GM10248 (cell line): ENCODE results near the gene PCSK5.

Source experiments
- CTCF ChIA-PET: fragments of 300-600 bp; sonication (Branson Sonifier 250); formaldehyde crosslinking; extraction: SDS; loops from one replicate; lab custom pipeline; 2021; ENCODE audit warnings: antibody characterized with exemption; lab: Yijun Ruan, JAX
- POLR2A ChIA-PET: fragments of 350-650 bp; sonication (Branson Sonifier 250); formaldehyde crosslinking; extraction: SDS; loops from one replicate; lab custom pipeline; 2020; ENCODE audit warnings: antibody characterized with exemption; lab: Yijun Ruan, JAX
- DNase-seq: peaks from one replicate; pipeline ENCODE4 v3.0.0; 2012; ENCODE audit errors: extremely low spot score
- CTCF ChIP-seq: IDR thresholded peaks from 2 replicates; pipeline ENCODE4 v1.5.1; 2012; ENCODE audit warnings: mild to moderate bottlenecking, low read depth; ENCODE audit errors: extremely low read depth, missing control alignments, control extremely low read depth

PCSK5 gene

GRCh38 chr9:76405868-76406267 lies 515.4 kb downstream of the PCSK5 start:
- POLR2A ChIA-PET = no interaction called here
- no peak for TF ChIP-seq CTCF
- no peak for DNase-seq
- CTCF ChIA-PET = interaction anchor here (1.6 to 3.5 kb wide), 5 partner anchors 12 to 300 kb away, joined by 3 to 15 read pairs (median 8); partner anchors contain the start of gene RFK
